MM.1S (cell line): ENCODE results near the gene KRT39.

ENCODE experiments used
- EZH2 ChIP-seq: fragments of 300-600 bp; sonication (generic); optimal IDR thresholded peaks from 2 replicates; pipeline ENCODE3; 2017; ENCODE audit warnings: low read depth, mild to moderate bottlenecking, antibody characterized with exemption, low read length, mixed read lengths
- EZH2phosphoT487 ChIP-seq: fragments of 300-600 bp; sonication (generic); IDR thresholded peaks from 2 replicates; pipeline ENCODE4 v1.6.1; 2018; ENCODE audit warnings: antibody characterized with exemption, low read length
- TF ChIP-seq, protein P1 (sequence below): fragments of 300-600 bp; sonication (generic); IDR thresholded peaks from 2 replicates; pipeline ENCODE4 v1.5.1; 2016; ENCODE audit warnings: antibody characterized with exemption, low read length, mixed read lengths

DNA sequence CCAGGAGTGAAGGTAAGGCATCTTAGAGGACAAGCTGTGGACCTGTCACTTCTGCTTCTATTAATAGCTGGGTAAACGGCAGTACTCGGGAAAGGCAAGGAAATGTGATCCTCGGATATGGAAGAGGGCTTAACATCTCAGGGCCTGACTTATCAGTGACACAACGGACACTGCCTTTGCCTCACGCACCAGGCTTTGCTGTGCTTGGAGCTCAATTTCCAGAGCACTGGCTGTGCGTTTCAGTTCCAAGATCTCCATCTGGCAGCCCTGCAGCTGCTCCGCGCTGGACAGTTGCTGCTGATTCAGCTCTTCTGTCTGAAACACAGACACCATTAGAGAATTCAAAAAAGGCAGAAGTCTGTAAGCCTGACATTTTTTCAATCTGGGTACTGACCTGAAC lies 13.8 kb upstream of the KRT39 start:
- TF ChIP-seq, protein P1, sequence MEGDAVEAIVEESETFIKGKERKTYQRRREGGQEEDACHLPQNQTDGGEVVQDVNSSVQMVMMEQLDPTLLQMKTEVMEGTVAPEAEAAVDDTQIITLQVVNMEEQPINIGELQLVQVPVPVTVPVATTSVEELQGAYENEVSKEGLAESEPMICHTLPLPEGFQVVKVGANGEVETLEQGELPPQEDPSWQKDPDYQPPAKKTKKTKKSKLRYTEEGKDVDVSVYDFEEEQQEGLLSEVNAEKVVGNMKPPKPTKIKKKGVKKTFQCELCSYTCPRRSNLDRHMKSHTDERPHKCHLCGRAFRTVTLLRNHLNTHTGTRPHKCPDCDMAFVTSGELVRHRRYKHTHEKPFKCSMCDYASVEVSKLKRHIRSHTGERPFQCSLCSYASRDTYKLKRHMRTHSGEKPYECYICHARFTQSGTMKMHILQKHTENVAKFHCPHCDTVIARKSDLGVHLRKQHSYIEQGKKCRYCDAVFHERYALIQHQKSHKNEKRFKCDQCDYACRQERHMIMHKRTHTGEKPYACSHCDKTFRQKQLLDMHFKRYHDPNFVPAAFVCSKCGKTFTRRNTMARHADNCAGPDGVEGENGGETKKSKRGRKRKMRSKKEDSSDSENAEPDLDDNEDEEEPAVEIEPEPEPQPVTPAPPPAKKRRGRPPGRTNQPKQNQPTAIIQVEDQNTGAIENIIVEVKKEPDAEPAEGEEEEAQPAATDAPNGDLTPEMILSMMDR, result no peak
- TF ChIP-seq EZH2 (no peak), EZH2phosphoT487 (no peak)
